Measurements from ENCODE around the gene AGPAT3. TPM values are rescaled to one million over a fixed set of nuclear protein-coding genes. Genes with fewer than 3 reads are reported as not detected.
"Not testable (repeated sequence)": the region's sequence is repeated elsewhere in the genome, so short reads cannot be mapped to it uniquely, and the experiment has no call there.

The AGPAT3 gene
- 10 to 100 TPM; 80.3 to 93.1 TPM for total RNA-seq

GRCh38 chr21:43864962-43865539 lies at the start of gene AGPAT3:
AGPAT3 (plus strand) TSS chr21:43865223; CDS start chr21:43959682, 94,459 bp downstream.
- ChIA-PET CTCF (interaction anchor here (0.5 kb wide), 1 partner anchor 38 kb away, joined by 3 read pairs; no protein-coding TSS in a partner anchor), POLR2A (no interaction called here)
- Mint-ChIP-seq H3K9me3 (no peaks in the 10 kb centered on the region), H3K27ac (peak within 1 kb of the TSS; percentile 91), H3K36me3 (ENCODE audit: low read depth) (peaks cover 26% of the 10 kb centered on the region), H3K4me1 (peaks cover 48% of the 10 kb centered on the region), H3K4me3 (peak within 1 kb of the TSS; percentile 78), H3K27me3 (peaks cover 2% of the 10 kb centered on the region)
- peak; percentile 40 for DNase-seq

GRCh38 chr21:43815991-43816390 lies 49.0 kb upstream of the AGPAT3 start:
- no peak for DNase-seq
- peaks cover 5% of the 10 kb centered on the region for H3K36me3 Mint-ChIP-seq (ENCODE audit: low read depth)
- peaks cover 9% of the 10 kb centered on the region for H3K9me3 Mint-ChIP-seq
- no peak overlapping the region for H3K4me3 Mint-ChIP-seq
- POLR2A ChIA-PET = no interaction called here
- CTCF ChIA-PET = interaction anchor here (2.9 kb wide), 1 partner anchor 11 kb away, joined by 12 read pairs; no protein-coding TSS in a partner anchor
- H3K4me1 Mint-ChIP-seq = peaks cover 14% of the 10 kb centered on the region
- no peaks in the 10 kb centered on the region for H3K27me3 Mint-ChIP-seq
- no peak overlapping the region for H3K27ac Mint-ChIP-seq

- ChIA-PET POLR2A (no interaction called here), CTCF (interaction anchor here (2.3 to 2.9 kb wide), 2 partner anchors 10 to 27 kb away, joined by 6 to 12 read pairs; partner anchors contain the start of gene RRP1)
- no peaks in the 10 kb centered on the region for H3K27me3 Mint-ChIP-seq
- peaks cover 13% of the 10 kb centered on the region for H3K4me1 Mint-ChIP-seq
- H3K36me3 Mint-ChIP-seq (ENCODE audit: low read depth) = peaks cover 5% of the 10 kb centered on the region
- DNase-seq = no peak
- peaks cover 9% of the 10 kb centered on the region for H3K9me3 Mint-ChIP-seq
- H3K27ac Mint-ChIP-seq = no peak overlapping the region
- H3K4me3 Mint-ChIP-seq = no peak overlapping the region
These were observed 48.4 kb upstream of the AGPAT3 start for GRCh38 chr21:43816611-43817071.

- H3K27me3 Mint-ChIP-seq = no peaks in the 10 kb centered on the region
- CTCF ChIA-PET = interaction anchor here (0.6 to 2.9 kb wide), 5 partner anchors 9 to 1321 kb away, joined by 3 to 12 read pairs (median 6); partner anchors contain the start of gene RRP1
- peaks cover 5% of the 10 kb centered on the region for H3K36me3 Mint-ChIP-seq (ENCODE audit: low read depth)
- no peak overlapping the region for H3K27ac Mint-ChIP-seq
- POLR2A ChIA-PET = no interaction called here
- DNase-seq = no peak
- H3K4me1 Mint-ChIP-seq = peaks cover 11% of the 10 kb centered on the region
- H3K4me3 Mint-ChIP-seq = no peak overlapping the region
- H3K9me3 Mint-ChIP-seq = peaks cover 9% of the 10 kb centered on the region
These were observed 47.6 kb upstream of the AGPAT3 start for GRCh38 chr21:43817157-43818086.

- peaks cover 7% of the 10 kb centered on the region for H3K4me1 Mint-ChIP-seq
- ChIA-PET CTCF (interaction anchor here (1.3 to 2.9 kb wide), 2 partner anchors 8 to 157 kb away, joined by 7 to 12 read pairs; no protein-coding TSS in a partner anchor), POLR2A (no interaction called here)
- H3K27me3 Mint-ChIP-seq = no peaks in the 10 kb centered on the region
- no peak for DNase-seq
- no peak overlapping the region for H3K4me3 Mint-ChIP-seq
- peaks cover 5% of the 10 kb centered on the region for H3K36me3 Mint-ChIP-seq (ENCODE audit: low read depth)
- peaks cover 9% of the 10 kb centered on the region for H3K9me3 Mint-ChIP-seq
- H3K27ac Mint-ChIP-seq = peak overlapping the region; percentile 6
These were observed 46.3 kb upstream of the AGPAT3 start for GRCh38 chr21:43818685-43819084.

GRCh38 chr21:43819511-43820405 lies 45.3 kb upstream of the AGPAT3 start:
- Mint-ChIP-seq H3K36me3 (ENCODE audit: low read depth) (peaks cover 5% of the 10 kb centered on the region), H3K27ac (no peak overlapping the region), H3K27me3 (no peaks in the 10 kb centered on the region), H3K9me3 (peaks cover 9% of the 10 kb centered on the region), H3K4me3 (no peak overlapping the region), H3K4me1 (peaks cover 3% of the 10 kb centered on the region)
- ChIA-PET POLR2A (no interaction called here), CTCF (no interaction called here)
- DNase-seq = no peak

- DNase-seq = no peak
- CTCF ChIA-PET = interaction anchor here (0.7 kb wide), 1 partner anchor 73 kb away, joined by 3 read pairs; no protein-coding TSS in a partner anchor
- Mint-ChIP-seq H3K27ac (no peak overlapping the region), H3K9me3 (peaks cover 9% of the 10 kb centered on the region), H3K27me3 (no peaks in the 10 kb centered on the region), H3K36me3 (ENCODE audit: low read depth) (peaks cover 5% of the 10 kb centered on the region), H3K4me3 (no peak overlapping the region), H3K4me1 (peaks cover 1% of the 10 kb centered on the region)
- POLR2A ChIA-PET = no interaction called here
These were observed 44.6 kb upstream of the AGPAT3 start for GRCh38 chr21:43820466-43820865.

GRCh38 chr21:43822166-43822565 lies 42.9 kb upstream of the AGPAT3 start:
- H3K4me3 Mint-ChIP-seq; DNase-seq; H3K27ac Mint-ChIP-seq; H3K9me3 Mint-ChIP-seq; H3K27me3 Mint-ChIP-seq; H3K36me3 Mint-ChIP-seq (ENCODE audit: low read depth); CTCF ChIA-PET; H3K4me1 Mint-ChIP-seq; POLR2A ChIA-PET: not testable (repeated sequence)

GRCh38 chr21:43822741-43823140 lies 42.3 kb upstream of the AGPAT3 start:
- CTCF ChIA-PET; POLR2A ChIA-PET; H3K36me3 Mint-ChIP-seq (ENCODE audit: low read depth); H3K4me3 Mint-ChIP-seq; H3K27ac Mint-ChIP-seq; H3K27me3 Mint-ChIP-seq; DNase-seq; H3K9me3 Mint-ChIP-seq; H3K4me1 Mint-ChIP-seq: not testable (repeated sequence)

- Mint-ChIP-seq H3K27me3 (peaks cover 2% of the 10 kb centered on the region), H3K9me3 (no peaks in the 10 kb centered on the region), H3K4me3 (no peak overlapping the region), H3K27ac (no peak overlapping the region), H3K36me3 (ENCODE audit: low read depth) (no peaks in the 10 kb centered on the region), H3K4me1 (no peaks in the 10 kb centered on the region)
- no peak for DNase-seq
- ChIA-PET POLR2A (no interaction called here), CTCF (interaction anchor here (0.6 to 1.6 kb wide), 5 partner anchors 13 to 1361 kb away, joined by 3 to 6 read pairs (median 4); partner anchors contain the start of gene RRP1)
These were observed 40.4 kb upstream of the AGPAT3 start for GRCh38 chr21:43824333-43825241.

GRCh38 chr21:43825242-43825935 lies 39.6 kb upstream of the AGPAT3 start:
- ChIA-PET CTCF (interaction anchor here (0.7 to 2.3 kb wide), 7 partner anchors 8 to 123 kb away, joined by 3 to 12 read pairs (median 4); partner anchors contain the start of gene RRP1), POLR2A (no interaction called here)

More at GRCh38 chr21:43825242-43825935, 39.6 kb upstream of the AGPAT3 start:
- Mint-ChIP-seq H3K36me3 (ENCODE audit: low read depth) (no peaks in the 10 kb centered on the region), H3K27me3 (peaks cover 3% of the 10 kb centered on the region), H3K4me3 (no peak overlapping the region), H3K9me3 (no peaks in the 10 kb centered on the region), H3K4me1 (no peaks in the 10 kb centered on the region), H3K27ac (no peak overlapping the region)
- no peak for DNase-seq
